Measurements from ENCODE around the gene CKAP4. TPM values are rescaled to one million over a fixed set of nuclear protein-coding genes. Genes with fewer than 3 reads are reported as not detected.

Gene CKAP4
- total RNA-seq, 1 experiment from 2014 or later, result 69.6 TPM

DNA sequence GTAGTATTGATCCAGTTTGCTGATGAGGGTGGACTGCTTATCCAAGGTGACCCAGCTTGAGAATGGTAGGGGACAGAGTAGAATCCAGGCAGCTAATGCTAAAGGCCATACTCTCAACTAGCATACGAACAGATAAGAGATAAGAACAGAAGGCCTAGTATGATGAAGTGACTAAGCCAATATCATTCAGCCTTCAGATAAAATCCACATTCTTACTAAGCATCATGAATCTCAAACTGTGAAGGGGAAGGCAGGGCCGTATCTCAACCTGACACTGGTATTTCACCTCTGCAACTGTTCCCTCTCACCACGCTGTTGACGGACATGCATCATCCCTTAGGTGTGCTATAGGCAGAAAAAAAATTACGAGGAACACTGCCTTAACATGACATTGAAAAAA lies 8.1 kb upstream of the CKAP4 start:
- Mint-ChIP-seq H3K4me1 (peaks cover 9% of the 10 kb centered on the region), H3K27ac (no peak overlapping the region), H3K4me3 (no peak overlapping the region), H3K9me3 (no peaks in the 10 kb centered on the region), H3K36me3 (no peaks in the 10 kb centered on the region), H3K27me3 (ENCODE audit: low read depth) (no peaks in the 10 kb centered on the region)
- POLR2A ChIA-PET, result no interaction called here
- DNase-seq (ENCODE audit: low spot score) (no peak), ATAC-seq (no peak)
- CTCF ChIA-PET, result no interaction called here
- TF ChIP-seq, protein P1, sequence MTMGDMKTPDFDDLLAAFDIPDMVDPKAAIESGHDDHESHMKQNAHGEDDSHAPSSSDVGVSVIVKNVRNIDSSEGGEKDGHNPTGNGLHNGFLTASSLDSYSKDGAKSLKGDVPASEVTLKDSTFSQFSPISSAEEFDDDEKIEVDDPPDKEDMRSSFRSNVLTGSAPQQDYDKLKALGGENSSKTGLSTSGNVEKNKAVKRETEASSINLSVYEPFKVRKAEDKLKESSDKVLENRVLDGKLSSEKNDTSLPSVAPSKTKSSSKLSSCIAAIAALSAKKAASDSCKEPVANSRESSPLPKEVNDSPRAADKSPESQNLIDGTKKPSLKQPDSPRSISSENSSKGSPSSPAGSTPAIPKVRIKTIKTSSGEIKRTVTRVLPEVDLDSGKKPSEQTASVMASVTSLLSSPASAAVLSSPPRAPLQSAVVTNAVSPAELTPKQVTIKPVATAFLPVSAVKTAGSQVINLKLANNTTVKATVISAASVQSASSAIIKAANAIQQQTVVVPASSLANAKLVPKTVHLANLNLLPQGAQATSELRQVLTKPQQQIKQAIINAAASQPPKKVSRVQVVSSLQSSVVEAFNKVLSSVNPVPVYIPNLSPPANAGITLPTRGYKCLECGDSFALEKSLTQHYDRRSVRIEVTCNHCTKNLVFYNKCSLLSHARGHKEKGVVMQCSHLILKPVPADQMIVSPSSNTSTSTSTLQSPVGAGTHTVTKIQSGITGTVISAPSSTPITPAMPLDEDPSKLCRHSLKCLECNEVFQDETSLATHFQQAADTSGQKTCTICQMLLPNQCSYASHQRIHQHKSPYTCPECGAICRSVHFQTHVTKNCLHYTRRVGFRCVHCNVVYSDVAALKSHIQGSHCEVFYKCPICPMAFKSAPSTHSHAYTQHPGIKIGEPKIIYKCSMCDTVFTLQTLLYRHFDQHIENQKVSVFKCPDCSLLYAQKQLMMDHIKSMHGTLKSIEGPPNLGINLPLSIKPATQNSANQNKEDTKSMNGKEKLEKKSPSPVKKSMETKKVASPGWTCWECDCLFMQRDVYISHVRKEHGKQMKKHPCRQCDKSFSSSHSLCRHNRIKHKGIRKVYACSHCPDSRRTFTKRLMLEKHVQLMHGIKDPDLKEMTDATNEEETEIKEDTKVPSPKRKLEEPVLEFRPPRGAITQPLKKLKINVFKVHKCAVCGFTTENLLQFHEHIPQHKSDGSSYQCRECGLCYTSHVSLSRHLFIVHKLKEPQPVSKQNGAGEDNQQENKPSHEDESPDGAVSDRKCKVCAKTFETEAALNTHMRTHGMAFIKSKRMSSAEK (CRISPR knock-in tag; IDR thresholded peaks at IDR 0.05; ENCODE audit: borderline replicate concordance), result no peak
- TF ChIP-seq OVOL2 (CRISPR knock-in tag; IDR thresholded peaks at IDR 0.05; ENCODE audit: borderline replicate concordance) (no peak), JUN (CRISPR knock-in tag; IDR thresholded peaks at IDR 0.05) (no peak), ETV6 (CRISPR knock-in tag; IDR thresholded peaks at IDR 0.05) (no peak), CBFB (CRISPR knock-in tag; IDR thresholded peaks at IDR 0.05; ENCODE audit: low read depth) (no peak), MYBL2 (CRISPR knock-in tag; IDR thresholded peaks at IDR 0.05) (no peak), EMX1 (CRISPR knock-in tag; IDR thresholded peaks at IDR 0.05) (no peak), HMGA2 (CRISPR knock-in tag; IDR thresholded peaks at IDR 0.05) (no peak)
- TF ChIP-seq, protein P2, sequence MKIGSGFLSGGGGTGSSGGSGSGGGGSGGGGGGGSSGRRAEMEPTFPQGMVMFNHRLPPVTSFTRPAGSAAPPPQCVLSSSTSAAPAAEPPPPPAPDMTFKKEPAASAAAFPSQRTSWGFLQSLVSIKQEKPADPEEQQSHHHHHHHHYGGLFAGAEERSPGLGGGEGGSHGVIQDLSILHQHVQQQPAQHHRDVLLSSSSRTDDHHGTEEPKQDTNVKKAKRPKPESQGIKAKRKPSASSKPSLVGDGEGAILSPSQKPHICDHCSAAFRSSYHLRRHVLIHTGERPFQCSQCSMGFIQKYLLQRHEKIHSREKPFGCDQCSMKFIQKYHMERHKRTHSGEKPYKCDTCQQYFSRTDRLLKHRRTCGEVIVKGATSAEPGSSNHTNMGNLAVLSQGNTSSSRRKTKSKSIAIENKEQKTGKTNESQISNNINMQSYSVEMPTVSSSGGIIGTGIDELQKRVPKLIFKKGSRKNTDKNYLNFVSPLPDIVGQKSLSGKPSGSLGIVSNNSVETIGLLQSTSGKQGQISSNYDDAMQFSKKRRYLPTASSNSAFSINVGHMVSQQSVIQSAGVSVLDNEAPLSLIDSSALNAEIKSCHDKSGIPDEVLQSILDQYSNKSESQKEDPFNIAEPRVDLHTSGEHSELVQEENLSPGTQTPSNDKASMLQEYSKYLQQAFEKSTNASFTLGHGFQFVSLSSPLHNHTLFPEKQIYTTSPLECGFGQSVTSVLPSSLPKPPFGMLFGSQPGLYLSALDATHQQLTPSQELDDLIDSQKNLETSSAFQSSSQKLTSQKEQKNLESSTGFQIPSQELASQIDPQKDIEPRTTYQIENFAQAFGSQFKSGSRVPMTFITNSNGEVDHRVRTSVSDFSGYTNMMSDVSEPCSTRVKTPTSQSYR (CRISPR knock-in tag; IDR thresholded peaks at IDR 0.05), result no peak
- TF ChIP-seq, protein P3, sequence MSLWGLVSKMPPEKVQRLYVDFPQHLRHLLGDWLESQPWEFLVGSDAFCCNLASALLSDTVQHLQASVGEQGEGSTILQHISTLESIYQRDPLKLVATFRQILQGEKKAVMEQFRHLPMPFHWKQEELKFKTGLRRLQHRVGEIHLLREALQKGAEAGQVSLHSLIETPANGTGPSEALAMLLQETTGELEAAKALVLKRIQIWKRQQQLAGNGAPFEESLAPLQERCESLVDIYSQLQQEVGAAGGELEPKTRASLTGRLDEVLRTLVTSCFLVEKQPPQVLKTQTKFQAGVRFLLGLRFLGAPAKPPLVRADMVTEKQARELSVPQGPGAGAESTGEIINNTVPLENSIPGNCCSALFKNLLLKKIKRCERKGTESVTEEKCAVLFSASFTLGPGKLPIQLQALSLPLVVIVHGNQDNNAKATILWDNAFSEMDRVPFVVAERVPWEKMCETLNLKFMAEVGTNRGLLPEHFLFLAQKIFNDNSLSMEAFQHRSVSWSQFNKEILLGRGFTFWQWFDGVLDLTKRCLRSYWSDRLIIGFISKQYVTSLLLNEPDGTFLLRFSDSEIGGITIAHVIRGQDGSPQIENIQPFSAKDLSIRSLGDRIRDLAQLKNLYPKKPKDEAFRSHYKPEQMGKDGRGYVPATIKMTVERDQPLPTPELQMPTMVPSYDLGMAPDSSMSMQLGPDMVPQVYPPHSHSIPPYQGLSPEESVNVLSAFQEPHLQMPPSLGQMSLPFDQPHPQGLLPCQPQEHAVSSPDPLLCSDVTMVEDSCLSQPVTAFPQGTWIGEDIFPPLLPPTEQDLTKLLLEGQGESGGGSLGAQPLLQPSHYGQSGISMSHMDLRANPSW (CRISPR knock-in tag; conservative IDR thresholded peaks at IDR 0.05; ENCODE audit: low read depth), result no peak

DNA sequence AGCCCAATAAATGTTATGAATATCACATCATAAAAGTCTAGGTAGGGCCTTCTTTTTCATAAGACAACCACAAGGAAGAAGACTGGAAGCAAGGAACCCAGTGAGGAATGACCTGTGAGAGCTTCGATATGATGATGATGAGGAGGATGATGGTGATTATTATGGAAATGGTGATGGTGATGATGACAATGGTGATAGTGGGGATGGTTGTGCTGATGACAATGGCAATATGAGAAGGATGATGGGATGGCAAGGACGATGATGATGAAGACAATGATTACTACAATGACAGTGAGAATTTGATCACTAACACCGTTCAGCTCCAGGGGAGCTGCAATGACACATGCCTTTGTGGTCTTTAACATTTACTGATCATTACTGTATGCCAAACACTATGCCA lies 7.7 kb upstream of the CKAP4 start:
- DNase-seq (ENCODE audit: low spot score), result no peak
- ChIA-PET CTCF (interaction anchor here (2.0 kb wide), 1 partner anchor 27 kb away, joined by 13 read pairs; no protein-coding TSS in a partner anchor), POLR2A (no interaction called here)
- H3K4me1 Mint-ChIP-seq, result peaks cover 9% of the 10 kb centered on the region
- H3K36me3 Mint-ChIP-seq, result no peaks in the 10 kb centered on the region
- no peak overlapping the region for H3K4me3 Mint-ChIP-seq
- no peak for ATAC-seq
- no peaks in the 10 kb centered on the region for H3K9me3 Mint-ChIP-seq
- no peak overlapping the region for H3K27ac Mint-ChIP-seq
- no peaks in the 10 kb centered on the region for H3K27me3 Mint-ChIP-seq (ENCODE audit: low read depth)
- TF ChIP-seq ZNF121 (CRISPR knock-in tag; IDR thresholded peaks at IDR 0.05), result no peak
- no peak for TF ChIP-seq ZNF671 (CRISPR knock-in tag; IDR thresholded peaks at IDR 0.05)
- TF ChIP-seq, protein P4, sequence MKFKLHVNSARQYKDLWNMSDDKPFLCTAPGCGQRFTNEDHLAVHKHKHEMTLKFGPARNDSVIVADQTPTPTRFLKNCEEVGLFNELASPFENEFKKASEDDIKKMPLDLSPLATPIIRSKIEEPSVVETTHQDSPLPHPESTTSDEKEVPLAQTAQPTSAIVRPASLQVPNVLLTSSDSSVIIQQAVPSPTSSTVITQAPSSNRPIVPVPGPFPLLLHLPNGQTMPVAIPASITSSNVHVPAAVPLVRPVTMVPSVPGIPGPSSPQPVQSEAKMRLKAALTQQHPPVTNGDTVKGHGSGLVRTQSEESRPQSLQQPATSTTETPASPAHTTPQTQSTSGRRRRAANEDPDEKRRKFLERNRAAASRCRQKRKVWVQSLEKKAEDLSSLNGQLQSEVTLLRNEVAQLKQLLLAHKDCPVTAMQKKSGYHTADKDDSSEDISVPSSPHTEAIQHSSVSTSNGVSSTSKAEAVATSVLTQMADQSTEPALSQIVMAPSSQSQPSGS (CRISPR knock-in tag; IDR thresholded peaks at IDR 0.05; ENCODE audit: borderline replicate concordance, low read depth), result no peak
- TF ChIP-seq, protein P5, sequence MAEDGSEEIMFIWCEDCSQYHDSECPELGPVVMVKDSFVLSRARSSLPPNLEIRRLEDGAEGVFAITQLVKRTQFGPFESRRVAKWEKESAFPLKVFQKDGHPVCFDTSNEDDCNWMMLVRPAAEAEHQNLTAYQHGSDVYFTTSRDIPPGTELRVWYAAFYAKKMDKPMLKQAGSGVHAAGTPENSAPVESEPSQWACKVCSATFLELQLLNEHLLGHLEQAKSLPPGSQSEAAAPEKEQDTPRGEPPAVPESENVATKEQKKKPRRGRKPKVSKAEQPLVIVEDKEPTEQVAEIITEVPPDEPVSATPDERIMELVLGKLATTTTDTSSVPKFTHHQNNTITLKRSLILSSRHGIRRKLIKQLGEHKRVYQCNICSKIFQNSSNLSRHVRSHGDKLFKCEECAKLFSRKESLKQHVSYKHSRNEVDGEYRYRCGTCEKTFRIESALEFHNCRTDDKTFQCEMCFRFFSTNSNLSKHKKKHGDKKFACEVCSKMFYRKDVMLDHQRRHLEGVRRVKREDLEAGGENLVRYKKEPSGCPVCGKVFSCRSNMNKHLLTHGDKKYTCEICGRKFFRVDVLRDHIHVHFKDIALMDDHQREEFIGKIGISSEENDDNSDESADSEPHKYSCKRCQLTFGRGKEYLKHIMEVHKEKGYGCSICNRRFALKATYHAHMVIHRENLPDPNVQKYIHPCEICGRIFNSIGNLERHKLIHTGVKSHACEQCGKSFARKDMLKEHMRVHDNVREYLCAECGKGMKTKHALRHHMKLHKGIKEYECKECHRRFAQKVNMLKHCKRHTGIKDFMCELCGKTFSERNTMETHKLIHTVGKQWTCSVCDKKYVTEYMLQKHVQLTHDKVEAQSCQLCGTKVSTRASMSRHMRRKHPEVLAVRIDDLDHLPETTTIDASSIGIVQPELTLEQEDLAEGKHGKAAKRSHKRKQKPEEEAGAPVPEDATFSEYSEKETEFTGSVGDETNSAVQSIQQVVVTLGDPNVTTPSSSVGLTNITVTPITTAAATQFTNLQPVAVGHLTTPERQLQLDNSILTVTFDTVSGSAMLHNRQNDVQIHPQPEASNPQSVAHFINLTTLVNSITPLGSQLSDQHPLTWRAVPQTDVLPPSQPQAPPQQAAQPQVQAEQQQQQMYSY (CRISPR knock-in tag; IDR thresholded peaks at IDR 0.05), result no peak
- no peak for TF ChIP-seq ETV6 (CRISPR knock-in tag; IDR thresholded peaks at IDR 0.05)
- TF ChIP-seq, protein P6, sequence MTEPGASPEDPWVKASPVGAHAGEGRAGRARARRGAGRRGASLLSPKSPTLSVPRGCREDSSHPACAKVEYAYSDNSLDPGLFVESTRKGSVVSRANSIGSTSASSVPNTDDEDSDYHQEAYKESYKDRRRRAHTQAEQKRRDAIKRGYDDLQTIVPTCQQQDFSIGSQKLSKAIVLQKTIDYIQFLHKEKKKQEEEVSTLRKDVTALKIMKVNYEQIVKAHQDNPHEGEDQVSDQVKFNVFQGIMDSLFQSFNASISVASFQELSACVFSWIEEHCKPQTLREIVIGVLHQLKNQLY (CRISPR knock-in tag; IDR thresholded peaks at IDR 0.05), result no peak
- TF ChIP-seq, protein P7, sequence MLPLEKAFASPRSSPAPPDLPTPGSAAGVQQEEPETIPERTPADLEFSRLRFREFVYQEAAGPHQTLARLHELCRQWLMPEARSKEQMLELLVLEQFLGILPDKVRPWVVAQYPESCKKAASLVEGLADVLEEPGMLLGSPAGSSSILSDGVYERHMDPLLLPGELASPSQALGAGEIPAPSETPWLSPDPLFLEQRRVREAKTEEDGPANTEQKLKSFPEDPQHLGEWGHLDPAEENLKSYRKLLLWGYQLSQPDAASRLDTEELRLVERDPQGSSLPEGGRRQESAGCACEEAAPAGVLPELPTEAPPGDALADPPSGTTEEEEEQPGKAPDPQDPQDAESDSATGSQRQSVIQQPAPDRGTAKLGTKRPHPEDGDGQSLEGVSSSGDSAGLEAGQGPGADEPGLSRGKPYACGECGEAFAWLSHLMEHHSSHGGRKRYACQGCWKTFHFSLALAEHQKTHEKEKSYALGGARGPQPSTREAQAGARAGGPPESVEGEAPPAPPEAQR (CRISPR knock-in tag; IDR thresholded peaks at IDR 0.05), result no peak
- TF ChIP-seq NFE2L1 (CRISPR knock-in tag; IDR thresholded peaks at IDR 0.05), result no peak
- no peak for TF ChIP-seq TCF7 (CRISPR knock-in tag; IDR thresholded peaks at IDR 0.05; ENCODE audit: low read depth)
